K562 (cell line): ENCODE results near the gene COL4A2.

Source experiments
- JUN ChIP-seq, 2 experiments: sonication (generic) in 1 of 2; formaldehyde crosslinking in 1 of 2; IDR thresholded peaks; 2 replicates each; pipeline versions ENCODE4 v1.6.1 to v1.8.0; 2012 to 2022; ENCODE audit warnings: borderline replicate concordance in 2 of 2, mild to moderate bottlenecking in 2 of 2, improper control_type of control experiment in 1 of 2, low read depth in 1 of 2, low read length in 1 of 2, missing genetic modification reagents in 1 of 2
- MXI1 ChIP-seq: IDR thresholded peaks from 2 replicates; pipeline ENCODE4 v1.6.1; 2011; ENCODE audit warnings: low read depth, mild to moderate bottlenecking, improper control_type of control experiment, low read length
- RBFOX2 ChIP-seq: fragments of 200-400 bp; formaldehyde crosslinking; IDR thresholded peaks from 2 replicates; pipeline ENCODE4 v1.6.1; 2017; ENCODE audit warnings: low read depth, mild to moderate bottlenecking, low read length, moderate library complexity
- ZNF282 ChIP-seq: sonication (generic); formaldehyde crosslinking; IDR thresholded peaks from 2 replicates; pipeline ENCODE4 v1.8.1; 2023; ENCODE audit warnings: missing genetic modification reagents
- TF ChIP-seq, protein P1 (sequence below): fragments of 450-650 bp; formaldehyde crosslinking; IDR thresholded peaks from 2 replicates; pipeline ENCODE4 v1.4.0; 2022; ENCODE audit warnings: missing genetic modification characterization
- TF ChIP-seq, protein P2 (sequence below): sonication (generic); formaldehyde crosslinking; IDR thresholded peaks from 2 replicates; pipeline ENCODE4 v1.8.1; 2022; ENCODE audit warnings: missing genetic modification reagents

DNA sequence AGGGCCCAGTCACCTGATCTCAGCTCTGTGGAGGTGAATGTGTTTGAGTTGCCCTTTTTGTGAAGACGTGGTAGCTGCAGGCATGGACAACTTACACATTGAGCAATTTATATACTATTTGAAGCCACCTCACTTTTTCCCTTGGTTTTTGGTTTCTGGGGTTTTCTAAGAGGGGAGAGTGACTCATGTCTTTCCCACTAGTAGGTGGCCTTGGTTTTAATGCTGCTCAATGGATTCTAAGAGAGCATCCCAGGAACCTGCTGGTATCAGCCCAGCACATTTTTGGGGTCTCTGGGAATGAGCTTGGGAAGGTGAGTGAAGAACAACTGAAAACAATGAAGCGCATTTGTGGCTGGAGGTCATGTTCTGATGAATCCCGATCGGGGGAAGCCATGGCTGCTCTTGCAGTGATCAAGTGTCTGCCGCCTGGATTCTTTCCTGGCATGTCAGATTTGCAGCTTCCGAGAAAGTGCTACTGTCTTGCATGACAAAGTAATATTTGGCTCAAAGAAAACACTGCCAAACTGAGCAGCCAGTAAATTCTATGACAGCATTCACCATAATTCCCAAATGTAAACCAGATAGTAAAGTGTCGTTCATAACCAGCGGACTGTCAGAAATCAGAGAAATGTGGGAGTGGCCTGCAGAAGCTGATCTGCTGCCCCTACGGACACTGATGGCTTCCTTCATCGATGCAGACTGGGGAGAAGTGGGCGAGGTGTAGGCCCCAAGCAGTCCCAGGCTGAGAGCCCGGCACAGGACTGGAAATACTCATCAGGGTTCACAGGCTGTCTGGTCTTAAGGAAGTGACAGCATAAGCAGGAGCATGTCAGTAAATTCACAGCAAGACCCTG lies 98.7 kb downstream of the COL4A2 start:
- TF ChIP-seq MXI1 (no peak), RBFOX2 (no peak), ZNF282 (CRISPR knock-in tag) (no peak), JUN (IDR thresholded peaks at IDR 0.05; ENCODE audit: borderline replicate concordance, low read depth, low read length) (no peak), JUN (CRISPR knock-in tag; IDR thresholded peaks at IDR 0.05; ENCODE audit: borderline replicate concordance) (no peak)
- TF ChIP-seq, protein P1, sequence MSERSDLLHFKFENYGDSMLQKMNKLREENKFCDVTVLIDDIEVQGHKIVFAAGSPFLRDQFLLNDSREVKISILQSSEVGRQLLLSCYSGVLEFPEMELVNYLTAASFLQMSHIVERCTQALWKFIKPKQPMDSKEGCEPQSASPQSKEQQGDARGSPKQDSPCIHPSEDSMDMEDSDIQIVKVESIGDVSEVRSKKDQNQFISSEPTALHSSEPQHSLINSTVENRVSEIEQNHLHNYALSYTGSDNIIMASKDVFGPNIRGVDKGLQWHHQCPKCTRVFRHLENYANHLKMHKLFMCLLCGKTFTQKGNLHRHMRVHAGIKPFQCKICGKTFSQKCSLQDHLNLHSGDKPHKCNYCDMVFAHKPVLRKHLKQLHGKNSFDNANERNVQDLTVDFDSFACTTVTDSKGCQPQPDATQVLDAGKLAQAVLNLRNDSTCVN (CRISPR knock-in tag) = no peak
- TF ChIP-seq, protein P2, sequence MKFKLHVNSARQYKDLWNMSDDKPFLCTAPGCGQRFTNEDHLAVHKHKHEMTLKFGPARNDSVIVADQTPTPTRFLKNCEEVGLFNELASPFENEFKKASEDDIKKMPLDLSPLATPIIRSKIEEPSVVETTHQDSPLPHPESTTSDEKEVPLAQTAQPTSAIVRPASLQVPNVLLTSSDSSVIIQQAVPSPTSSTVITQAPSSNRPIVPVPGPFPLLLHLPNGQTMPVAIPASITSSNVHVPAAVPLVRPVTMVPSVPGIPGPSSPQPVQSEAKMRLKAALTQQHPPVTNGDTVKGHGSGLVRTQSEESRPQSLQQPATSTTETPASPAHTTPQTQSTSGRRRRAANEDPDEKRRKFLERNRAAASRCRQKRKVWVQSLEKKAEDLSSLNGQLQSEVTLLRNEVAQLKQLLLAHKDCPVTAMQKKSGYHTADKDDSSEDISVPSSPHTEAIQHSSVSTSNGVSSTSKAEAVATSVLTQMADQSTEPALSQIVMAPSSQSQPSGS (CRISPR knock-in tag) = no peak
